Measurements from ENCODE around the gene NPAS2.

The NPAS2 gene

GRCh38 chr2:100780203-100781008 is 39.5 kb upstream of the NPAS2 start:
- H3K4me3 ChIP-seq (ENCODE audit: low read length) = no peak overlapping the region
- TF ChIP-seq CTCF (conservative IDR thresholded peaks at IDR 0.05; ENCODE audit: low read depth, low read length) = no peak
- peak; percentile 82 for DNase-seq (ENCODE audit: low read depth)

GRCh38 chr2:100781009-100781325 is 39.0 kb upstream of the NPAS2 start:
- H3K4me3 ChIP-seq (ENCODE audit: low read length) = no peak overlapping the region
- DNase-seq (ENCODE audit: low read depth) = no peak
- no peak for TF ChIP-seq CTCF (conservative IDR thresholded peaks at IDR 0.05; ENCODE audit: low read depth, low read length)

GRCh38 chr2:100781523-100782379 is 38.2 kb upstream of the NPAS2 start:
- DNase-seq (ENCODE audit: low read depth) = no peak
- TF ChIP-seq CTCF (conservative IDR thresholded peaks at IDR 0.05; ENCODE audit: low read depth, low read length) = no peak
- no peak overlapping the region for H3K4me3 ChIP-seq (ENCODE audit: low read length)

GRCh38 chr2:100782380-100782878 is 37.5 kb upstream of the NPAS2 start:
- no peak for DNase-seq (ENCODE audit: low read depth)
- no peak for TF ChIP-seq CTCF (conservative IDR thresholded peaks at IDR 0.05; ENCODE audit: low read depth, low read length)
- H3K4me3 ChIP-seq (ENCODE audit: low read length) = no peak overlapping the region

- no peak for DNase-seq (ENCODE audit: low read depth)
- no peak overlapping the region for H3K4me3 ChIP-seq (ENCODE audit: low read length)
- TF ChIP-seq CTCF (conservative IDR thresholded peaks at IDR 0.05; ENCODE audit: low read depth, low read length) = no peak
Observed at GRCh38 chr2:100783987-100784386, 36.0 kb upstream of the NPAS2 start.

- no peak overlapping the region for H3K4me3 ChIP-seq (ENCODE audit: low read length)
- DNase-seq (ENCODE audit: low read depth) = no peak
- no peak for TF ChIP-seq CTCF (conservative IDR thresholded peaks at IDR 0.05; ENCODE audit: low read depth, low read length)
Observed at GRCh38 chr2:100784681-100785080, 35.3 kb upstream of the NPAS2 start.

Data from retinal pigment epithelial cell (primary cell).